Smooth muscle cell (in vitro differentiated cells): Measurements from ENCODE around the gene MCU. TPM values are rescaled to one million over a fixed set of nuclear protein-coding genes. Genes with fewer than 3 reads are reported as not detected.

Experiments used
- DNase-seq: peaks from one replicate; lab custom pipeline; 2025; ENCODE audit not compliant: unreplicated experiment; lab: John Stamatoyannopoulos, UW
- H2AFZ ChIP-seq: fragments of 200-600 bp; sonication (generic); 2 replicates; pipeline ENCODE4 v1.6.0; 2016; ENCODE audit warnings: antibody characterized with exemption, low read depth, mild to moderate bottlenecking
- H3F3A ChIP-seq: fragments of 200-600 bp; sonication (generic); 2 replicates; pipeline ENCODE4 v1.6.0; 2017; ENCODE audit warnings: antibody characterized with exemption, low read depth
- H3K27ac ChIP-seq: fragments of 200-600 bp; sonication (generic); 2 replicates; pipeline ENCODE4 v1.5.1; 2016; ENCODE audit warnings: low read depth, mild to moderate bottlenecking
- H3K27me3 ChIP-seq: fragments of 200-600 bp; sonication (generic); 2 replicates; pipeline ENCODE4 v1.6.1; 2016; ENCODE audit warnings: low read depth, mild to moderate bottlenecking
- H3K36me3 ChIP-seq: fragments of 200-600 bp; sonication (generic); 2 replicates; pipeline ENCODE4 v1.5.1; 2016; ENCODE audit warnings: low read depth
- H3K4me1 ChIP-seq: fragments of 200-600 bp; sonication (generic); 2 replicates; pipeline ENCODE4 v1.5.1; 2016; ENCODE audit warnings: low read depth
- H3K4me2 ChIP-seq: fragments of 200-600 bp; sonication (generic); 2 replicates; pipeline ENCODE4 v1.6.0; 2016; ENCODE audit warnings: mild to moderate bottlenecking
- H3K4me3 ChIP-seq: fragments of 200-600 bp; sonication (generic); 2 replicates; pipeline ENCODE4 v1.5.1; 2016; ENCODE audit warnings: mild to moderate bottlenecking
- H3K79me2 ChIP-seq: fragments of 200-600 bp; sonication (generic); 2 replicates; pipeline ENCODE4 v1.6.0; 2016; ENCODE audit warnings: low read depth, mild to moderate bottlenecking
- H3K9ac ChIP-seq: fragments of 200-600 bp; sonication (generic); 2 replicates; pipeline ENCODE4 v1.6.0; 2016; ENCODE audit warnings: low read depth
- H3K9me3 ChIP-seq: fragments of 200-600 bp; sonication (generic); replicated peaks from 2 replicates; pipeline ENCODE4 v1.5.1; 2016; ENCODE audit warnings: low read depth
- H4K20me1 ChIP-seq: fragments of 200-600 bp; sonication (generic); 2 replicates; pipeline ENCODE4 v1.6.0; 2016; ENCODE audit warnings: low read depth
- CTCF ChIP-seq: fragments of 200-600 bp; sonication (generic); IDR thresholded peaks from 2 replicates; pipeline ENCODE4 v1.5.1; 2017; ENCODE audit warnings: borderline replicate concordance, mild to moderate bottlenecking, antibody characterized with exemption; ENCODE audit not compliant: insufficient read depth, poor library complexity, severe bottlenecking
- WGBS: methylation state at CpG from one replicate; pipeline ENCODE4 v1.1.7; 2016; ENCODE audit warnings: low lambda C conversion rate; 5-methylcytosine and 5-hydroxymethylcytosine counted together
- polyA plus RNA-seq: library from polyadenylated mRNA; unstranded; fragments of >200 nt; fragmentation: Nextera tagmentation; extraction: Ambion mirVana; gene quantifications from 2 replicates; pipeline ENCODE4 v1.2.1, GENCODE V29; 2016
- total RNA-seq: library from RNA; depleted of rRNA; stranded (reverse); fragments of >200 nt; gene quantifications from 2 replicates; pipeline ENCODE4 v1.2.3, GENCODE V29; 2014

Gene MCU
- total and polyA plus RNA-seq, 2 experiments from 2014 or later = 15.4 to 30.4 TPM

- Histone ChIP-seq H3K79me2 (peaks cover under 1% of the 10 kb centered on the region), H3K4me1 (no peaks in the 10 kb centered on the region), H3K27ac (no peak overlapping the region), H3K9ac (no peak overlapping the region), H3K4me2 (no peak overlapping the region), H3K36me3 (no peaks in the 10 kb centered on the region), H4K20me1 (peaks cover 7% of the 10 kb centered on the region), H3K9me3 (no peaks in the 10 kb centered on the region), H2AFZ (no peak overlapping the region), H3K4me3 (no peak overlapping the region), H3K27me3 (no peaks in the 10 kb centered on the region), H3F3A (no peaks in the 10 kb centered on the region)
- 81% methylated on average over 3 of the region's 3 CpGs for WGBS
- TF ChIP-seq CTCF = no peak
- DNase-seq = no peak
Observed at GRCh38 chr10:72792288-72792687, 100.3 kb downstream of the MCU start.

GRCh38 chr10:72793752-72794151 is 101.8 kb downstream of the MCU start:
- H2AFZ ChIP-seq = no peak overlapping the region
- WGBS = 79% methylated on average over 1 of the region's 1 CpG

GRCh38 chr10:72794260-72794659 is 102.3 kb downstream of the MCU start:
- 72% methylated on average over 2 of the region's 2 CpGs for WGBS
- H3K9me3 ChIP-seq = no peaks in the 10 kb centered on the region
- peaks cover 12% of the 10 kb centered on the region for H4K20me1 ChIP-seq
- no peak overlapping the region for H3K4me2 ChIP-seq
- no peak for DNase-seq
- H3F3A ChIP-seq = no peaks in the 10 kb centered on the region
- H3K4me1 ChIP-seq = no peaks in the 10 kb centered on the region
- H3K4me3 ChIP-seq = no peak overlapping the region
- no peaks in the 10 kb centered on the region for H3K36me3 ChIP-seq
- TF ChIP-seq CTCF = no peak
- H2AFZ ChIP-seq = no peak overlapping the region
- no peaks in the 10 kb centered on the region for H3K27me3 ChIP-seq
- H3K9ac ChIP-seq = no peak overlapping the region
- no peaks in the 10 kb centered on the region for H3K79me2 ChIP-seq
- H3K27ac ChIP-seq = no peak overlapping the region

More at GRCh38 chr10:72793752-72794151, 101.8 kb downstream of the MCU start:
- no peak for TF ChIP-seq CTCF
- Histone ChIP-seq H3K27ac (no peak overlapping the region), H3F3A (no peaks in the 10 kb centered on the region), H3K9me3 (no peaks in the 10 kb centered on the region), H3K4me1 (no peaks in the 10 kb centered on the region), H3K4me3 (no peak overlapping the region), H3K27me3 (no peaks in the 10 kb centered on the region), H3K79me2 (no peaks in the 10 kb centered on the region), H3K36me3 (no peaks in the 10 kb centered on the region), H3K4me2 (no peak overlapping the region), H4K20me1 (peaks cover 12% of the 10 kb centered on the region), H3K9ac (no peak overlapping the region)
- DNase-seq = no peak

- Histone ChIP-seq H3K9ac (no peak overlapping the region), H3K27me3 (no peaks in the 10 kb centered on the region), H3K4me3 (no peak overlapping the region), H3K27ac (no peak overlapping the region), H3K9me3 (no peaks in the 10 kb centered on the region), H3K4me1 (no peaks in the 10 kb centered on the region), H2AFZ (no peak overlapping the region), H4K20me1 (peaks cover 12% of the 10 kb centered on the region), H3K36me3 (no peaks in the 10 kb centered on the region), H3K4me2 (no peak overlapping the region), H3K79me2 (no peaks in the 10 kb centered on the region), H3F3A (no peaks in the 10 kb centered on the region)
- no peak for DNase-seq
- no peak for TF ChIP-seq CTCF
- WGBS = 75% methylated on average over 3 of the region's 3 CpGs
Observed at GRCh38 chr10:72796042-72796441, 104.1 kb downstream of the MCU start.
